Mononuclear cell (primary cell): Measurements from ENCODE around the gene PCMTD2. TPM values are rescaled to one million over a fixed set of nuclear protein-coding genes. Genes with fewer than 3 reads are reported as not detected.
"Not testable (repeated sequence)": the region's sequence is repeated elsewhere in the genome, so short reads cannot be mapped to it uniquely, and the experiment has no call there.

ENCODE experiments used
- H3K27me3 ChIP-seq: 2 replicates; pipeline ENCODE4 v1.6.0; 2011; ENCODE audit warnings: low read length, control low read depth; ENCODE audit not compliant: insufficient read depth
- H3K4me1 ChIP-seq: 2 replicates; pipeline ENCODE4 v1.5.1; 2011; ENCODE audit warnings: mild to moderate bottlenecking, low read length, control low read depth; ENCODE audit not compliant: insufficient read depth
- H3K4me3 ChIP-seq: 2 replicates; pipeline ENCODE4 v1.5.1; 2011; ENCODE audit warnings: mild to moderate bottlenecking, low read length, moderate library complexity
- H3K9me3 ChIP-seq: 2 replicates; pipeline ENCODE4 v1.5.1; 2011; ENCODE audit warnings: low read depth, mild to moderate bottlenecking, control low read depth, low read length
- total RNA-seq: library from RNA; depleted of rRNA; stranded (reverse); fragments of >200 nt; gene quantifications from one replicate; pipeline ENCODE4 v1.2.3, GENCODE V29; 2012

The PCMTD2 gene
- total RNA-seq, 1 donor: 57.8 TPM

DNA sequence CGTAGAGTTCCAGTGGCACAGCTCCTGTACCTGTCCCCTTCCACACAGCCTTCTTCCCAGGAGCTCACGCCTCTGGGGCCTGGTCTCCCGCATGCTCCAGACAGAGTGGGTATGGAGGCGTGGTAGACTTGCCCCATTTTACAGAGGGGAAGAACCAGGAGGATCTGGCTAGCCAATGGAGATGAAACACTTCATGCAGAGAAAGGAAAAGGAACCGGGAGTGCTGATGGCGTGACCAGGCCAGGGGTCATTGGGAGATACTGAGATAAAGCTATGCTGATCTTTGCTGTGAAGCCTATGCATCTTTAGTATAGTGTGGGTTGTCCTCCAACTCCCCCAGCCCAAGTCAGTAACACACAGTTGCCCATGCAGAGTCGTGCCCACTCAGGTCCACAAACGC, 62.5 kb downstream of the PCMTD2 start:
- not testable (repeated sequence) for H3K4me1 ChIP-seq, H3K9me3 ChIP-seq, H3K4me3 ChIP-seq

DNA sequence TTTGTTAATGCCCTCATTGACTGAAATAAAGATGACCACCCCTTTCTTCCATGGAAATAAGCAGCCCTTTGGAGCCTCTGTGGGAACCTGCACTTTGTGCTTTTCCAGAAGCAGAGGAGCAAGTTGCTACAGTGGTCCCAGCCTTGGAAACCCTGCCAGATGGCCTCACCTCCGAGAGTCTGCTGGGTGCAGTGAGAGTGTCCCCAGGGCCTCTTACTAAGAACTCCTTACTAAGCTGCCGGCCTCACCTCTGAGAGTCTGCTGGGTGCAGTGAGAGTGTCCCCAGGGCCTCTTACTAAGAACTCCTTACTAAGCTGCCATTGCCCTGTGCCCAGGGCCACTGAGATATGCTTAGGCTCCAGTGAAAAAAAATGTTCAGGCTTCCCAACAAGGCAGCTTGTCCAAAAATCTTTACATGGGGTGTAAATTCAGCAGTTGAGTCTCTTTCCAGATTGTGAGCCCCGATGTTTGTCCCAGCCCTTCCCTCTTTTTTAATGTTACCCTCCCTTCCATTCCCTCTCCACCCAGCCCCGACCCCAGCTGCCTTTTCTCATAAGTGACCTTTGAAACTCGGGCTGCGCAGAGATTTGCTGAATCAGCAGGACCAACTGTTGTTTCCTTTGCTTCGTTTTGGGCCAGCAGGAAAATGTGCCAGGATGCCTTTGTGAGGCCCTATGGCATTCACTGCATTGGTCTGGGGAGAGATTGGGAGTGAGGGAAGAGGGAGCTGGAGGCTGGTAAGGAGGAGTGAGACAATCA, 66.7 kb downstream of the PCMTD2 start:
- not testable (repeated sequence) for H3K4me3 ChIP-seq, H3K27me3 ChIP-seq, H3K4me1 ChIP-seq, H3K9me3 ChIP-seq

More for the DNA sequence above, 62.5 kb downstream of the PCMTD2 start:
- H3K27me3 ChIP-seq: not testable (repeated sequence)

Other genes starting within 250 kb of the PCMTD2 start
- 2.9 TPM for gene C20orf204, start 219.6 kb upstream of the PCMTD2 start, total RNA-seq
- gene SOX18, start 206.1 kb upstream of the PCMTD2 start, total RNA-seq: not detected
- gene TCEA2, start 192.6 kb upstream of the PCMTD2 start, total RNA-seq: 6.0 TPM
- gene RGS19, start 176.2 kb upstream of the PCMTD2 start, total RNA-seq: 33.6 TPM
- gene OPRL1, start 175.7 kb upstream of the PCMTD2 start, total RNA-seq: 1.3 TPM
- gene LKAAEAR1, start 171.3 kb upstream of the PCMTD2 start, total RNA-seq: 0.42 TPM
- gene NPBWR2, start 148.2 kb upstream of the PCMTD2 start, total RNA-seq: not detected
- not detected for gene MYT1, start 91.3 kb upstream of the PCMTD2 start, total RNA-seq